ENCODE data around the gene CPED1.

GRCh38 chr7:120991581-120991980 lies 3.1 kb downstream of the CPED1 start:
- TF ChIP-seq CTCF (conservative IDR thresholded peaks at IDR 0.05; ENCODE audit: low read depth, low read length) (no peak), EZH2 (IDR thresholded peaks at IDR 0.05; ENCODE audit: low read length, unreplicated experiment) (no peak)

Measured in PC-3 (cell line).